Measurements from ENCODE around the gene ARV1.
"Not testable (repeated sequence)": the region's sequence is repeated elsewhere in the genome, so short reads cannot be mapped to it uniquely, and the experiment has no call there.

ARV1 gene

GRCh38 chr1:231011963-231012362 lies 33.1 kb downstream of the ARV1 start:
- Histone ChIP-seq H3K27me3 (ENCODE audit: insufficient read depth, low read length) (no peaks in the 10 kb centered on the region), H3K4me3 (ENCODE audit: low read length) (no peak overlapping the region), H3K36me3 (ENCODE audit: insufficient read depth, low read length) (peaks cover 7% of the 10 kb centered on the region), H3K4me1 (ENCODE audit: insufficient read depth, low read length) (no peaks in the 10 kb centered on the region), H3K9me3 (ENCODE audit: low read length) (no peaks in the 10 kb centered on the region), H2AFZ (ENCODE audit: low read depth, low read length) (no peak overlapping the region)

- no peaks in the 10 kb centered on the region for H3K9me3 ChIP-seq (ENCODE audit: low read length)
- H2AFZ ChIP-seq (ENCODE audit: low read depth, low read length) = no peak overlapping the region
- no peaks in the 10 kb centered on the region for H3K4me1 ChIP-seq (ENCODE audit: insufficient read depth, low read length)
- H3K4me3 ChIP-seq (ENCODE audit: low read length) = no peak overlapping the region
- H3K36me3 ChIP-seq (ENCODE audit: insufficient read depth, low read length) = peaks cover 13% of the 10 kb centered on the region
- H3K27me3 ChIP-seq (ENCODE audit: insufficient read depth, low read length) = no peaks in the 10 kb centered on the region
Measured at GRCh38 chr1:231013391-231014015, 34.6 kb downstream of the ARV1 start.

- Histone ChIP-seq H3K36me3 (ENCODE audit: insufficient read depth, low read length) (peaks cover 28% of the 10 kb centered on the region), H3K27me3 (ENCODE audit: insufficient read depth, low read length) (no peaks in the 10 kb centered on the region), H3K4me1 (ENCODE audit: insufficient read depth, low read length) (no peaks in the 10 kb centered on the region), H2AFZ (ENCODE audit: low read depth, low read length) (no peak overlapping the region), H3K9me3 (ENCODE audit: low read length) (peaks cover 3% of the 10 kb centered on the region), H3K4me3 (ENCODE audit: low read length) (no peak overlapping the region)
Measured at GRCh38 chr1:231016234-231016633, 37.3 kb downstream of the ARV1 start.

DNA sequence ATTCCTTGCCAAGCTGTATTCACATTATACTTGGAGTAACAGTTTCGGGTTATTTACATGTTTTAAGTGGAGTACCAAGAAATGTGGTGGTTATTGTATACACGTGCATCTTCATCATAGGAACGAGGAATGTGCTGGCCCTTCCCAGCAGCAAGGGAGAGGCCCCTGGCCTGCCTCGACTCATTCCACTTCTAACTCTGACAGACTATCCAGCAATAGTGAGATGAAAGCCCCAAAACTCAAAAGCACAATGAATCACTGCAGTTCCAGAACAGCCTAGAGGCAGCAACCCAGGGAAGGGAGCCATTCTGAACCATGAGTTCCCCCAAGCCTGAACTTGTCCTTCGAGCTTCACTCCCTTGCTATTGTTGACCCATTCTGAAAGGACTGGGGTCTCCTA lies 38.1 kb downstream of the ARV1 start:
- Histone ChIP-seq H3K9me3 (ENCODE audit: low read length) (peaks cover 5% of the 10 kb centered on the region), H3K4me3 (ENCODE audit: low read length) (no peak overlapping the region), H2AFZ (ENCODE audit: low read depth, low read length) (no peak overlapping the region), H3K27me3 (ENCODE audit: insufficient read depth, low read length) (no peaks in the 10 kb centered on the region), H3K36me3 (ENCODE audit: insufficient read depth, low read length) (peaks cover 32% of the 10 kb centered on the region), H3K4me1 (ENCODE audit: insufficient read depth, low read length) (no peaks in the 10 kb centered on the region)

DNA sequence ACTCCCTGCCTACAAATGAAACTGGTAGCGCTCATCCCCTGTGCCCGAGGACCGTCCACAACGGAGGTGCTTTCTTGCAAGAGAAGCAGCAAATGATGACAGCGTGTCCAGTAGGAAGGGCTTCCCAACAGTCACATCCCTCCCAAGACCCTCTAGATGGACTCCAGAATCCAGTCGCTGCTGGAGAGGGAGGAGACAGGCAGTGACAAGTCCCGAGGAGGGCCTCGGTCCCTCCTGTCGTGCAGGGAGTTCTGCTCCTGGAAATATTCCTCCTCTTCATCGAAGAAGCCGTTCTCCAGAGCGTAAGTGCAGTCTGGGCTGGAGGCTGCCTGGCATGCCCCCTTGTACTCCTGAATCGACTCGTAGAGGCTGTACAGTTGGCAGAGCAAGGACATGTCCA lies 40.8 kb downstream of the ARV1 start:
- no peak overlapping the region for H2AFZ ChIP-seq (ENCODE audit: low read depth, low read length)
- H3K4me1 ChIP-seq (ENCODE audit: insufficient read depth, low read length) = no peaks in the 10 kb centered on the region
- H3K27me3 ChIP-seq (ENCODE audit: insufficient read depth, low read length) = no peaks in the 10 kb centered on the region
- no peak overlapping the region for H3K4me3 ChIP-seq (ENCODE audit: low read length)
- H3K9me3 ChIP-seq (ENCODE audit: low read length) = peaks cover 5% of the 10 kb centered on the region
- H3K36me3 ChIP-seq (ENCODE audit: insufficient read depth, low read length) = peaks cover 32% of the 10 kb centered on the region

DNA sequence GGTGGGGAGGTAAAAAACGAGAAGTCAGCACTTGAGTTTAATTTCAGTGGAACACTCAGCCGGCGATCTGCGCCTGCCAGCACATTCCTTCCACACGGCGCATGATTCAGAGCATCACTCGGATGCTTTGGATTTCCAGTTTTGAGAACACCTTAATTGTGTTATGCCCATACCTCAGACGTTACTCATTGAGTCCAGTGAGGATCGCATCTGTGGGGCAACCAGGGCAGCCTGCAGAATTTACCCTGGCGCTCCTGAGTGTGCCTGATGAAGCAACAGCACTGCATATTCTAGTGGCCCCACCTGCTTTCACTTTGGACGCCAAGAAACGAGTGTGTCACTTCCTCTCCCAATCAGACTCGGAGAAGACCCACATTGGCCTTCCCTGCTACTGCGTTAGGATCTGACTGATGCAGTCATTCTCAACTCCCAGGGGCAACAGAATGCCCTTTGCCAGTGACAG lies 41.3 kb downstream of the ARV1 start:
- H3K9me3 ChIP-seq (ENCODE audit: low read length) = peaks cover 5% of the 10 kb centered on the region
- H3K36me3 ChIP-seq (ENCODE audit: insufficient read depth, low read length) = peaks cover 32% of the 10 kb centered on the region
- H2AFZ ChIP-seq (ENCODE audit: low read depth, low read length) = no peak overlapping the region
- no peaks in the 10 kb centered on the region for H3K4me1 ChIP-seq (ENCODE audit: insufficient read depth, low read length)
- H3K27me3 ChIP-seq (ENCODE audit: insufficient read depth, low read length) = no peaks in the 10 kb centered on the region
- no peak overlapping the region for H3K4me3 ChIP-seq (ENCODE audit: low read length)

GRCh38 chr1:231020816-231021215 lies 41.9 kb downstream of the ARV1 start:
- Histone ChIP-seq H2AFZ (ENCODE audit: low read depth, low read length) (no peak overlapping the region), H3K9me3 (ENCODE audit: low read length) (peaks cover 5% of the 10 kb centered on the region), H3K4me3 (ENCODE audit: low read length) (no peak overlapping the region), H3K27me3 (ENCODE audit: insufficient read depth, low read length) (no peaks in the 10 kb centered on the region), H3K36me3 (ENCODE audit: insufficient read depth, low read length) (peaks cover 27% of the 10 kb centered on the region), H3K4me1 (ENCODE audit: insufficient read depth, low read length) (no peaks in the 10 kb centered on the region)

- Histone ChIP-seq H3K36me3 (ENCODE audit: insufficient read depth, low read length) (peaks cover 25% of the 10 kb centered on the region), H3K4me3 (ENCODE audit: low read length) (no peak overlapping the region), H3K9me3 (ENCODE audit: low read length) (peaks cover 5% of the 10 kb centered on the region), H3K4me1 (ENCODE audit: insufficient read depth, low read length) (no peaks in the 10 kb centered on the region), H3K27me3 (ENCODE audit: insufficient read depth, low read length) (no peaks in the 10 kb centered on the region), H2AFZ (ENCODE audit: low read depth, low read length) (no peak overlapping the region)
Measured at GRCh38 chr1:231021540-231022031, 42.7 kb downstream of the ARV1 start.

GRCh38 chr1:231022543-231022942 lies 43.6 kb downstream of the ARV1 start:
- H3K36me3 ChIP-seq (ENCODE audit: insufficient read depth, low read length) = peaks cover 25% of the 10 kb centered on the region
- not testable (repeated sequence) for H3K4me3 ChIP-seq (ENCODE audit: low read length); H3K9me3 ChIP-seq (ENCODE audit: low read length); H3K4me1 ChIP-seq (ENCODE audit: insufficient read depth, low read length); H2AFZ ChIP-seq (ENCODE audit: low read depth, low read length); H3K27me3 ChIP-seq (ENCODE audit: insufficient read depth, low read length)

- H3K9me3 ChIP-seq (ENCODE audit: low read length) = peaks cover 10% of the 10 kb centered on the region
- H3K4me3 ChIP-seq (ENCODE audit: low read length) = no peak overlapping the region
- peaks cover 24% of the 10 kb centered on the region for H3K36me3 ChIP-seq (ENCODE audit: insufficient read depth, low read length)
- no peak overlapping the region for H2AFZ ChIP-seq (ENCODE audit: low read depth, low read length)
- no peaks in the 10 kb centered on the region for H3K4me1 ChIP-seq (ENCODE audit: insufficient read depth, low read length)
- H3K27me3 ChIP-seq (ENCODE audit: insufficient read depth, low read length) = no peaks in the 10 kb centered on the region
Measured at GRCh38 chr1:231023150-231023549, 44.3 kb downstream of the ARV1 start.

DNA sequence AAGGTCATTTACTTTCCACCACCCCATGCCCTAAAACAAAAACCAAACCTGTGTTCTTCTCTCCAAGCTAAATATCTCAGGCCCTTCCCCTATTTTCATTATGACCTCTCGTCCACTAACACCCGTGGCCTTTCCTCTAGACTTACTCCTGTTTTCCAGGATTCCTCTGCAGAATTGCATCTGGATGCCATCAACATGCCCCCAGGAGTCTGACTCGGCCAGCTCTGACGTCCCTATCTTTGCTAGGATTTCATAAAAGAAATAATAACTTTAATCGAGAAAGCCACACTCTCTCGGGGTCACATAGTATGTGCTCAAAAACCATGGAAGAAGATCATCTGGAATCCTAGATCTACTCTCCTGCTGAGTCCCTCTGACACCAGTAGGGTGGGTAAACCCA lies 47.7 kb downstream of the ARV1 start:
- H3K9me3 ChIP-seq (ENCODE audit: low read length) = peaks cover 7% of the 10 kb centered on the region
- no peak overlapping the region for H3K4me3 ChIP-seq (ENCODE audit: low read length)
- H3K36me3 ChIP-seq (ENCODE audit: insufficient read depth, low read length) = peaks cover 10% of the 10 kb centered on the region
- no peaks in the 10 kb centered on the region for H3K27me3 ChIP-seq (ENCODE audit: insufficient read depth, low read length)
- H2AFZ ChIP-seq (ENCODE audit: low read depth, low read length) = no peak overlapping the region
- H3K4me1 ChIP-seq (ENCODE audit: insufficient read depth, low read length) = no peaks in the 10 kb centered on the region

GRCh38 chr1:231027136-231027925 lies 48.4 kb downstream of the ARV1 start:
- Histone ChIP-seq H3K9me3 (ENCODE audit: low read length) (peaks cover 4% of the 10 kb centered on the region), H2AFZ (ENCODE audit: low read depth, low read length) (no peak overlapping the region), H3K4me3 (ENCODE audit: low read length) (no peak overlapping the region), H3K4me1 (ENCODE audit: insufficient read depth, low read length) (no peaks in the 10 kb centered on the region), H3K36me3 (ENCODE audit: insufficient read depth, low read length) (peaks cover 6% of the 10 kb centered on the region), H3K27me3 (ENCODE audit: insufficient read depth, low read length) (no peaks in the 10 kb centered on the region)

GRCh38 chr1:231027971-231028370 lies 49.1 kb downstream of the ARV1 start:
- peaks cover 6% of the 10 kb centered on the region for H3K36me3 ChIP-seq (ENCODE audit: insufficient read depth, low read length)
- H3K4me3 ChIP-seq (ENCODE audit: low read length) = no peak overlapping the region
- H2AFZ ChIP-seq (ENCODE audit: low read depth, low read length) = no peak overlapping the region
- H3K9me3 ChIP-seq (ENCODE audit: low read length) = peaks cover 4% of the 10 kb centered on the region
- no peaks in the 10 kb centered on the region for H3K4me1 ChIP-seq (ENCODE audit: insufficient read depth, low read length)
- H3K27me3 ChIP-seq (ENCODE audit: insufficient read depth, low read length) = no peaks in the 10 kb centered on the region

Data from neuron (in vitro differentiated cells).